ENCODE data around the gene ARL11.
A peak's percentile ranks its signal among the peaks of the same experiment; 100 is the strongest.

Gene ARL11

DNA sequence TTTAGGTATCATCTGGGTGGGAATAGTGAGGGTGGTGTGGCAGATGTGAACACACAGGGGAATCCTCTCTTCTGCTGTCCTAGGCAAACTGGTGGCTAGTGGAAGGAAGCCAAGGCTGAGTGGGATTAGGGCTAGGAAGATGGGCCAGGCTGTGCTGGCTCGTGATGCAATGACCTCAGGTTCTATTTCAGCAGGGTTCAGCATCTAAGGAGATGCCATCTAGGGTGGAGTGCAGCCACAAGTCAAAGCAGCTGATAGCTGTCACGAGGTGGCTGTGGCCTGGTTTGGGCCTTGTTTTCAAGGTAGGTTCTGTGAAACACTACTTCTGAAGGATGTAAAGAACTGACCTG, 21.6 kb downstream of the ARL11 start:
- no peak for DNase-seq

DNA sequence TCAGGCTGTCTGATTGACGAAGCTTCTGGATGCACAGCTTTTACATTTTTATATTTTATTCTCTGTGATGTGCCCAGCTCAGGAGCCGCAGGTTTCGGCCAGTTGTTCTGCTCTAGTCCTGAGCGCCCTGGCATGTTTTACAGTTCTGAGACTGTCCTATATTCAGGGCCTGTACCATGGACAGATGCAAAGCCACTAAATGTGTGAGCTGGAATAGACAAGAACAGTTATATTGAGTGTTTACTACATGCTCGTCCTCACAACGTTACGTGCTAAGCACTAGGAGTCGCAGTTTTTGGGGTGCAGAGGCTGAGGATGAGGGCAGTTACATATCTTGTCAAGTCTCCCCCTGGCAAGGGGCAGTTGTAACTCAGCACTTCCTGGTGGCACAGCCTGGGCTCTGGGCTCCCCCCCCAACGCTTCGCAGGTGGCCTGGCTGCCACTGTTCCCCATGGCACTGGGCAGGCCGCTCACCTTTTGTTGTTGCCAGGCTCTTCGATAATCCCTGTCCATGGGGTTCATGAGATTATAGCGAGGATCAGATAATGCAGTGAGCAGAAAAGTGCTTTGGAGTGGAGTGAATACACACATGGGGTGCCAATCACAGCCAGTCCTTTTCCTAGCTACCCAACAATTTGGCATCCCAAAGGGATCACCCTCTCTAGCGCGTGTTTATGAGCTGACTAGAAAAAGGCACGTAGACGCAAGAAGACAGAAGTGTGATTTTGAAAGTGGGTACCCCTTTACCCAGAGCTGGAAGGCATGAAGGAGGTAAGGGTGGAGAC, 23.5 kb downstream of the ARL11 start:
- DNase-seq = no peak

DNA sequence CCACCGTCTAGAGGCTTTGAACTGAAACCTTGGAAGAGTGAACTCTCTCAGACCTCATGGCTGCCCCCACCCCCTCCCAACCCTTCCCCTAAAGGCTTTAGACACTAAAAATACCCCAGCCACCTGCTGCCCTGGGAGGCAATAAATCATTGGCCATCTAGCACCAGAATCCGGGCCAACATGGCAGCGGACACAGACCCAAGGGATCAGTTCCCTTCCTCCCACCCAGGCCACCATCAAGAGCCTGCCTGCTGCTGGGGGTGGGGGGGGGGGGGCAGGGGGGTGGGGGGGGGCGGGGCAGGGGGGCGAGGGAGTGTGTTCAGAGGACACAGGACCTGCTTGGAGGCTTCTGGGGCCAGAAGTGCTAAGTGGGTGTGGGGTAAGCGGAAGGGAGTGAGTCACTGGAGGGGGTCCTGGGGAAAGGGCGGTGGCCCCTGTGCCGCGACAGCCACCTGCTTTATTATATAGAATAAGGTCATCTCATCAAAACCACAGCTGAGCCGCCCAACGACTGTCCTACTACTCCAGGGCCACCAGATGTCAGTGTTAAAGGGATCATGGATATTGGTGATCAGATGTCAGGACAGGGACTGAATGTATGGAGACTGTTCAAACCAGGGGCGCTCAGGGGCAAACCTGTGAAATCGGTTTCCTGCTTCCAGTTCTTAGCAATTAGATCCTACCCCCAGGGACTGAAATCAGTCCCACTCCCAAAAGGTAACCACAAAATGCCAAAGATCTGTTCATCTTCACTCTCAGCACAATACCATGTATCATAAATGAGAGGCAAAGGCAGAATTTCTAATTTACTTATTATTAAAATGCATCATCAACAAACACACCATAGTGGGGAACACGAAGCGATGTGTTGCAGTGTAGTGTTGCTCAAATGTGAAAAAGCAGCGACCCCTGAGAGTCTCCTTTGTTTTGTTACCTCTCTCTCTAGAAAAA, 24.3 kb downstream of the ARL11 start:
- DNase-seq = peak; percentile 71

DNA sequence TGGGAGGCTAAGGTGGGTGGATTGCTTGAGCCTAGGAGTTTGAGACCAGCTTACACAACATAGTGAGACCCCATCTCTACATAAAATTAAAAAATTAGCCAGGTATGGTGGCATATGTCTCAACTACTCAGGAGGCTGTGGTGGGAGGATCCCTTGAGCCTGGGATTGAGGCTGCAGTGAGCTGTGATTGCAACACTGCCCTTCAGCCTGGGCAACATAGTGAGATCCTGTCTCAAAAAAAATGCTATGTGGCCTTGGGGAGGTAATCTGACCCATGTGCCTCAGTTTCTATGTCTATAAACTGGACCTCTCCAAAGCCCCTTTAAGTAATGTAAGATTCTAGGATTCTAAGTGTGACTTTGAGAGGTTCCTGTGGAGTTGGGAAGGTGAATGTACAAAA, 25.2 kb downstream of the ARL11 start:
- DNase-seq = no peak

DNA sequence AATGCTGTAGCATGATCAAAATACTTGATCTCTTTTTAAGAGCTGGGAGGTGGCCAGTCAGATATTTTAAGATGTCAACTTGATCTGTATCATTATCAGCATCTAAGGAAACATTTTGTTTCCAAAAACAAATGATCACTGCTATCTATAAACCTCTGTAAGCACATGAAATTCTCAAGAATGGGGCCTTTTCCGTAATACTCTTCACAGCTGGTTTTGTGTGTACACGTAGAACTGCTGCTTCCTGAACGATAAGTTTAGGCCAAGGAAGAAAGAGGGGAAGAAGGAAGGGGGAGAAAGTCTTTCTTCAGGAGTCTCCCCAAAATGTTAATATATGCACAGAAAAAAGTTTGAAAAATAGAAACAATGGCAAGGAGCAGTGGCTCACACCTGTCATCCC, 25.7 kb downstream of the ARL11 start:
- DNase-seq = no peak

DNA sequence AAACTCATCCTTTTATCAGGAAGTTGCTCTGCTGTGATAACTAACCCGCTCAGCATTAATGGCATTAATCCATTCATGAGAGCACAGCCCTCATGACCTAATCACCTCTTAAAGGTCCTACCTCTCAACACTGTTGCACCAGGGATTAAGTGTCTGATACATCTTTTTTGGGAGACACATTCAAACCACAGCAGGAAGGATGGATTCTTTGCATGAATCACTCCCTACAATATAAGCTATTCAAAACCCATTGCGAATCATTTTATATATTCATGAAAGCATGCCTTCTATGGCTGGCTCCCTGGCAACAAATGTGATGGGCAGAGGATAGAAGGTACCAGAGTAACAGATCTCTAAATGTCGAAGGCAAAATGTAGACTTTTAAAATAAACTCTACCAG, 27.6 kb downstream of the ARL11 start:
- DNase-seq = no peak

DNA sequence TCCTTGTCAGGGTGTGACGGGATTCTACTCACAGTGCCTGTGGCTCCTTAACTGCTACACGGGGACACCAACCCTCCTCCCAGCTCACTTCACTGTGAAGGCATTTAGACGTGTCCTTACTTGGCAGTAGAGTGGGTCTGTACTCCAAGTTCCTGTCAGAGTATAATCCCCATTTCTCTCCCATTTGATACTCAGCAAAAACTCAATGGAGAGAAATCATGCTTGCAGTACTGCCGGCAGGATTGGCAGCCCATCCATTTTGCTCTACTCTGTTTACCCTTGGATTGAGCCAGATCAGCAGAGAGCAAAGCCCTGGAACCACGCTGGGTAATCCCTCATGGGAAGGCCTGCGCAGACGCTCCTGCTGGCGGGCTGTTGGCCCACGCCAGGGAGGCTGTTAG, 28.9 kb downstream of the ARL11 start:
- no peak for DNase-seq

DNA sequence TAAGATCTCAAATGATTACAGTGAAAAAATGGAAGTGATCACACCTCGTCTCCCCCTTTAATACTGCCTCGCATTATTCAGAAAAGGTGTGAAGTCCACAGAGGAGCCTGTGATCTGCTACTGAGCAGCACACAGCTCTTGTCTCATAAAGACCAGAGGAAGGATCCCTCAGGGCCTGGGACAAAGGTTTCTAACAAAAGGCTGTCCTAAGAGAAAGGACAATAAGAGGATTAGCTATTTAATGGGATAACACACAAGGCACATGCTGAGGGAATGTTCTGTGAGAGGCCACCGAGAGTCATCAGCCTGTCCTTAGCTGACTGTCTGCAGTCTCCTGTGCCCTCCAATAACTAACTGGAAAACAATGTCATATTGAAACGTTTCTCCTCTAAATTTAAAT, 36.3 kb downstream of the ARL11 start:
- DNase-seq = peak; percentile 18

DNA sequence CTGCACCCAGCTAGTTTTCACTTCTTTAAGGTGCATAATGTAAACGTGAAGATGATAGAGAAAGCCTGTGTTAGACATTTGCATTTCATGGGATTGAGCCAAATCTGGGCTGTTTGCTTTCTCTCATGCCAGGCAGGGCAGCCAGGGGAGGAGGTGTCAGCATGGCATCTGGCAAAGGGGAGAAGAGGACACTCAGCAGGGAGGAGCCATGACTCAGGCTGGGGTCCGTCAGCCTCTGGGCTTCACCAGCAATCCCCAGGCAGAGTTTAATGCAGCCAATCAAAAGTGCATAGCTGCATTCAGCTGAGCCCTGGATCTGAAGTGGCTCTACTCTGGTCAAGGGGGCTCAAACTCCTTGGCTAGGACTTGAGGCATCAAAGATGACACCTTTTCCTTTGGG, 39.5 kb downstream of the ARL11 start:
- DNase-seq = no peak

DNA sequence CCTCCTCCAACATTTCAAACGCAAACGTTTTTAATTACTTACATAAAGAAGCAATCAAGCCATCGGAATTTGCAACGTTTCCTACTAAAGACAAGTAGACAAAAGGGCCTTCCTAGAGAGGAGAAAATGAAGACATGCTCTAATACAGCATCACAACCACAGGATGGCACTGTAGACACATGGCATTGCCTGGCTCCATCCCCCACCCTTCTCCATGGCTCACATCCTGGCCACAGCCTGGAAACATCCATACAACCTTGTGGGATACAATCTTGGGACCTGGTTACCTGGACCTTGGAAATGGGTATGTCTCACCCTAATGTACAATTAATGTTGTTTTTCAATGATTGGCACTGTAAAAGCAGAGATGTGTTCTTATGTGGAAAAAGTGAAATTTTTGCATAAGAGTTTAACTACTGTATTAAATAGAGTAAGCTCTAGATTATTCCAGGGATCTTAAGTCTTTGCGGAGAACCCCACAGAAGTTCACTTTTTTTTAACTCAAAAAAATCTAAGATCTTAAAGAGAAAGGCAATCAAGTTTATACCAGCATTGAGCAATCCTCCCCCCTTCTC, 41.5 kb downstream of the ARL11 start:
- DNase-seq = peak; percentile 93

DNA sequence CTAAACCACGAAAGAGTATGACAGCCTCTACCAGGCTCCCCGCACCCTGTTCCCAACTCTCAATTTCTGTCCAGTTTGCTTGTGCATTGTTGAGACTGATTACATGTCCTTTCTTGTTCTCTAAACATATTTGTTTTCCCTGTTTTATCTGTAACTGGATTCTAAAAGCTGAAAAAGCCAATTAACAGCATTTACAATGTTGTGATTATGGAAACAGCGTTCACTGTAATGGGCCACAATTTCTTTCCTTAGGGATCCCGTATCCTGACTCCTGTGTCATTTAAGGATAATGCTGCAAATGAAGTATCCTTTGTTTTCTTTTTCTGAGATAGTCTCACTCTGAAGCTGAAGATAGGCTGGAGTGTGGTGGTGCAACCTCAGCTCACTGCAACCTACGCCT, 42.5 kb downstream of the ARL11 start:
- DNase-seq = no peak

DNA sequence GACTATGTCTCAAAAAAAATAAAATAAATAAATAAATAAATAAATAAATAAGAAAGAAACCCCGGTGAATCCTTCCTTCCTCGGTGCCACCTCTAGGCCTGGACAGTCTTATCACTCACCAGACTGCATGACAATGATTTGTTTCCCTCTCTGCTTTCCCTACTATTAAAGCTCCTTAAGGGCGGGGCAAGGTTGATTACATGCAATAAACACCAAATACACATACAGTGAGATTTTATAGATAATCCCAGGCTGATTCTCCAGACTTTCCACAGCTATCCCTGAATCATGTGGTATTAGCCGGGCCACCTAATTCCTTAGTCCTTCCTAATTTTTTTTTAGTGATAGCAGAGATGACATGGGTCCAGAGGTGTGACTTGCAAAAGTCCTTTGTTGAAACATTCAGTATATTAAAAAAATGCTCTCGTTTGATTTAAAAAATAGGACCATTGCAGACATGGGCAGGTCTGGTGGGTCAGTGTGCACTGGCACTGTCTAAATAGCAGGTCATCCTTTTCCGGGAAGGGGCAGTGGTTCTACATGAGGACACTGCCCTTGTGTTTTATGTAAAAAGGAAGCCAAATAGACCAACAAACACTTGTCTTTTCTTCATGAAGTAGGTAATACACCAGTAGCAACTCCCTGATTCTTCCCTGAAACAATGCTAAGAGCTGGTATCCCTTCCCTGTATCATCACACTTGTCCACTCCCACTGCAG, 48.4 kb downstream of the ARL11 start:
- no peak for DNase-seq

DNA sequence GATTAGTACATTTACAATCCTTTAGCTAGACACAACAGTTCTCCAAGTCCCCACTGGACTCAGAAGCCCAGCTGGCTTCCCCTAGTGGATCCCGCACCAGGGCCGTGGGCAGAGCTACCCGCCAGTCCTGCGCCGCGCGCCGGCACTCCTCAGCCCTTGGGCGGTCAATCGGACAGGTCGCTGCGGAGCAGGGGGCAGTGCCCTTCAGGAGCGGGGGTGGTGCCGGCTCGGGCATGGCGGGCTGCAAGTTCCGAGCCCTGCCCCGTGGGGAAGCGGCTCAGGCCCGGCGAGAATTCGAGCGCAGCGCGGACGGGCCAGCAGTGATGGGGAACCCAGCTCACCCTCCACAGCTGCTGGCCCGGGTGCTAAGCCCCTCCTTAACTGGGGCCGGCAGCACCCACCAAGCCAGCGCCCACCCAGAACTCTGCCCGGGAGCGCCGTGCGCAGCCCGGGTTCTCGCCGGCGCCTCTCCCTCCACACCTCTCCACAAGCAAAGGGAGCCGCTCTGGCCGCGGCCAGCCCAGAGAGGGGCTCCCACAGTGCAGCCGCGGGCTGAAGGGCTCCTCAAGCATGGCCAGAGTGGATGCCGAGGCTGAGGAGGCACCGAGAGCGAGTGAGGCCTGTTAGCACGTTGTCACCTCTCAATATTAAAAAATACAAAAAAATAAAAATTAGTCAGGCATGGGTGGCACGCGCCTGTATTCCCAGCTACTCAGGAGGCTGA, 50.0 kb downstream of the ARL11 start:
- DNase-seq = no peak

DNA sequence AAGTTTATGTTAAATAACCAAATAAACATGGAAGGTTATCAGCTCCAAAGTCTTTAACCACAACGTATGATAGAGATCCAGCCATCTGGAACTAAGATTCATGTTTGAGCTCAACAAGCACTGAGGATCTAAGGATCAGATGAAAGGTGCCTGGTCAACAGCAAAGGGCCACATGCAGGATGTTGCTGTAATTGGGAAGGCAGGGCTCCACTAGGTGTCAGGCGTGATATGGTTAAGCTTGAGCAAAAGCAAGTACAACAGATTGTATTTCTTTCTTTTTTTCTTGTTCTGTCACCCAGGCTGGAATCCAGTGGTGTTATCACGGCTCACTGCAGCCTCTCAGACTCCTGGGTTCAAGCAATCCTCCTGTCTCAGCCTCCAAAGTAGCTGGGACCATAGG, 50.9 kb downstream of the ARL11 start:
- DNase-seq = peak; percentile 15

DNA sequence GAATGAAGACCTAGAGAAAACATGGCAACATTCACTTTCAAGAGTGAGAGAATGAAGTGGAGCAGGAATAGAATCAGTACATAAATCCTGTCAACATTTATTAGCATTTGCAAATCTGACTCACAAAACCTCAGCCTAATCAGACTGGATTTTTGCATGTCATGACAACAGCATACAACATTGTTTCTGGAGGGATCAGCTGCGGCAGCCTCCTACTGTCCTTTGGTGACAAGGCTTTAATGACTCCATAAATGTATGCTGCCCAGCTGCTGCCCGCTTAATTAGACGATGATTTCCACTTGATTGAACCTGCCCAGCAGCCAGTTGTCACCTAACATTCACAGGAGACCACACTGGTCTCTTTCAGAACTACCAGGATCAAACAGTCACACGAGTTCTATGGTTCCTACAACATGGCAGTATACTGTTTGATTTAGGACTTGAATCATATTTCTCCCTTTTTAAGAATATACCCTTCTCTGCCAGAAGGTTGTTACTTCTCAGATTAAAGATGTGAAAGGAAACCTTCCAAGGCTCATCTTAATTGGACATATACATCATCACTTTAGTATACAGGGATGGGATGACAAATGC, 53.6 kb downstream of the ARL11 start:
- DNase-seq = peak; percentile 96

Measured in eye (tissue), 1 donor.